ENCODE data around the gene PIWIL4.

GRCh38 chr11:94577841-94578240, 10.7 kb downstream of the PIWIL4 start:
- TF ChIP-seq CTCF (conservative IDR thresholded peaks at IDR 0.05; ENCODE audit: low read length) (no peak), EZH2phosphoT487 (IDR thresholded peaks at IDR 0.05; ENCODE audit: borderline replicate concordance, low read depth, low read length) (no peak)
